Right lobe of liver (tissue), 6 donors: ENCODE data around the gene NEK4. TPM values are rescaled to one million over a fixed set of nuclear protein-coding genes. Genes with fewer than 3 reads are reported as not detected.
A peak's percentile ranks its signal among the peaks of the same experiment; 100 is the strongest.

Experiments used
- ATAC-seq, 4 donors: fragments of 200-7000 bp; cut with Tn5 transposase; one replicate each; pipeline ENCODE4 v1.9.1; 2020; ENCODE audit warnings: mild to moderate bottlenecking in 4 of 4, moderate library complexity in 4 of 4
- DNase-seq, 3 donors: peaks; one replicate each; pipeline ENCODE4 v3.0.0-alpha.2; 2020
- H3K27ac ChIP-seq, 3 donors: fragments of 200-600 bp; one replicate each; pipeline ENCODE4 v1.8.0; 2022
- H3K27me3 ChIP-seq, 2 donors: fragments of 200-600 bp; one replicate each; pipeline ENCODE4 v1.8.0; 2022
- H3K36me3 ChIP-seq, 4 donors: fragments of 200-600 bp; sonication (generic) in 1 of 4; one replicate each; pipeline versions ENCODE4 v1.5.1 to v1.8.0; 2017 to 2022; ENCODE audit warnings: control low read depth in 1 of 4
- H3K4me1 ChIP-seq, 4 donors: fragments of 200-600 bp; sonication (generic) in 1 of 4; one replicate each; pipeline versions ENCODE4 v1.5.1 to v1.8.0; 2017 to 2022; ENCODE audit warnings: control low read depth in 1 of 4
- H3K4me3 ChIP-seq, 3 donors: fragments of 200-600 bp; one replicate each; pipeline ENCODE4 v1.8.0; 2022
- H3K9me3 ChIP-seq, 4 donors: fragments of 200-600 bp; sonication (generic) in 1 of 4; one replicate each; pipeline versions ENCODE4 v1.5.1 to v1.8.0; 2017 to 2022; ENCODE audit warnings: control low read depth in 1 of 4
- CTCF ChIP-seq, 4 donors: fragments of 200-600 bp in 3 of 4; fragments of 450-650 bp in 1 of 4; IDR thresholded peaks; one replicate each; pipeline versions ENCODE4 v1.5.1 to v1.8.0; 2016 to 2022; ENCODE audit warnings: antibody characterized with exemption in 4 of 4, mild to moderate bottlenecking in 2 of 4
- POLR2A ChIP-seq: fragments of 450-650 bp; IDR thresholded peaks from one replicate; pipeline ENCODE4 v1.6.1; 2017; ENCODE audit warnings: antibody characterized with exemption, mild to moderate bottlenecking
- WGBS: methylation state at CpG from one replicate; pipeline ENCODE4 v1.1.6; 2018; ENCODE audit warnings: low coverage, low lambda C conversion rate; ENCODE audit not compliant: insufficient coverage; ENCODE audit errors: missing lambda C conversion rate; 5-methylcytosine and 5-hydroxymethylcytosine counted together
- intact Hi-C, 2 donors: fragments of 100-400 bp; cut with DNase I; formaldehyde crosslinking; loops; one replicate each; pipeline versions ENCODE4 v1.11.2 to v1.14.1; 2022
- small RNA-seq, 2 experiments: library from RNA; depleted of rRNA; stranded (forward); fragments of <200 nt; gene quantifications; one replicate each; pipeline ENCODE3, GENCODE V24; 2016
- total RNA-seq, 6 experiments: library from RNA; depleted of rRNA in 2 of 6; stranded (reverse); fragments of >200 nt in 2 of 6; fragmentation: NEBNext Ultra II Directional in 3 of 6; extraction: Animal tissue kit (Norgen Biotek cat#: 25700) in 3 of 6; gene quantifications; one replicate each; pipeline versions ENCODE4 v1.1.0 to v1.2.4, GENCODE V29; 2016 to 2023
- donor health status: DM: no; HTN: yes; CAD: no.
- donor health status: DM: no; HTN: no; CAD: no.
- donor health status: DM: no; HTN: no; CAD: no.
- donor health status: DM: no; HTN: yes; CAD: no.
- donor health status: DM: no; HTN: yes; CAD: no.

NEK4 gene
- total RNA-seq, 6 experiments from 2014 or later, result 7.3 to 18.9 (median 14.8) TPM

- Histone ChIP-seq H3K27me3 (no peaks in the 10 kb centered on the region), H3K9me3 (no peaks in the 10 kb centered on the region), H3K4me3 (no peak overlapping the region), H3K27ac (no peak overlapping the region), H3K36me3 (peaks cover 0 to 45% (median 27%) of the 10 kb centered on the region in 4 donors), H3K4me1 (peaks cover 0 to 6% (median 0%) of the 10 kb centered on the region in 4 donors)
- ATAC-seq, result peak; percentile 57 to 83 (median 66)
- 53% methylated on average over 2 of the region's 3 CpGs for WGBS
- DNase-seq, result no peak
- intact Hi-C loops, result no loop called here
- TF ChIP-seq CTCF (IDR thresholded peaks at IDR 0.05), result no peak
- TF ChIP-seq POLR2A, result no peak
Measured at GRCh38 chr3:52663098-52663497, 107.6 kb downstream of the NEK4 start.

DNA sequence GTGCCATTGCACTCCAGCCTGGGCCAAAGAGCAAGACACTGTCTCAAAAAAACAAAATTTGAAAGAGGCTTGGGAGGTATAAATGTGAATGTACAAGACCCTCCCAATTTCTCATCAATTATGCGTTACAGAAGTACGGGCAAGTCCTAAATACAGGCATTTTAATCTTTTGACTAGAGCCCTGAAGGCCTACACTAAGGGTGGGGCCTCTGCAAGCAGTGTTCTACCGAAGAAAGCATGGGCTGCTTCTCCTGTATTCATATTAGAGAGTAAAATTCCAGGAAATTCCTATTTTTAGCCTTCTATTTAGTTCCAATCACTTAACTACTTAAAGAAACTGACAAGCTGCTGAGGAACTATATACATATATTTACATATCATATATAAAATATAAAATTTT is 110.7 kb downstream of the NEK4 start:
- no peak for DNase-seq

More for the DNA sequence above, 110.7 kb downstream of the NEK4 start:
- no peak for ATAC-seq
- no peaks in the 10 kb centered on the region for H3K27me3 ChIP-seq
- WGBS, result 64% methylated on average over 3 of the region's 3 CpGs
- TF ChIP-seq CTCF (IDR thresholded peaks at IDR 0.05) (no peak), POLR2A (no peak)
- no peaks in the 10 kb centered on the region for H3K9me3 ChIP-seq
- intact Hi-C loops, result no loop called here
- peaks cover 0 to 6% (median 0%) of the 10 kb centered on the region in 4 donors for H3K4me1 ChIP-seq
- H3K27ac ChIP-seq, result no peak overlapping the region
- H3K36me3 ChIP-seq, result peaks cover 0 to 70% (median 43%) of the 10 kb centered on the region in 4 donors
- H3K4me3 ChIP-seq, result no peak overlapping the region

Small RNA genes within 50 kb of the gene (small RNA-seq; reads per million reads assigned to genes)
- 0 reads per million in 2 experiments for gene AC006254.2
- gene RF00569, result 20,999 to 23,560 reads per million in 2 experiments
- 0 reads per million in 2 experiments for gene RF01183
- gene SNORD19, result 0 reads per million in 2 experiments
- 0 reads per million in 2 experiments for gene SNORD19B
- gene SNORD69, result 2,657 to 2,747 reads per million in 2 experiments

Other genes starting within 250 kb of the NEK4 start
- gene NT5DC2, start 237.1 kb downstream of the NEK4 start, total RNA-seq, result 10 to 100 TPM in 1 of 6 experiments, 1 to 10 TPM in 5; 1.1 to 12.5 (median 3.9) TPM
- 1 to 10 TPM in 5 of 6 experiments, under 1 TPM in 1; 0.81 to 8.3 (median 4.3) TPM for gene UQCC5, start 234.3 kb downstream of the NEK4 start, total RNA-seq
- gene PBRM1, start 85.0 kb downstream of the NEK4 start, total RNA-seq, result 10 to 100 TPM; 17.1 to 36.4 (median 27.2) TPM
- gene GNL3, start 84.9 kb downstream of the NEK4 start, total RNA-seq, result 10 to 100 TPM; 20.0 to 86.2 (median 41.7) TPM
- gene GLT8D1, start 65.1 kb downstream of the NEK4 start, total RNA-seq, result 10 to 100 TPM; 23.0 to 63.1 (median 46.9) TPM
- 100 to 1,000 TPM in 3 of 6 experiments, 10 to 100 TPM in 3; 60.7 to 193 (median 94.1) TPM for gene SPCS1, start 64.8 kb downstream of the NEK4 start, total RNA-seq
- gene ITIH1, start 6.7 kb upstream of the NEK4 start, total RNA-seq, result 1,000 to 10,000 TPM in 4 of 6 experiments, 100 to 1,000 TPM in 2; 376 to 1,846 (median 1,201) TPM
- gene ITIH3, start 23.9 kb upstream of the NEK4 start, total RNA-seq, result 1,000 to 10,000 TPM in 3 of 6 experiments, 100 to 1,000 TPM in 3; 742 to 1,822 (median 982) TPM
- gene ITIH4, start 59.7 kb upstream of the NEK4 start, total RNA-seq, result 1,000 to 10,000 TPM; 1,573 to 4,137 (median 3,531) TPM
- 1 to 10 TPM in 3 of 6 experiments, under 1 TPM in 1, not detected in 2; 0.59 to 9.9 (median 5.7) TPM for gene MUSTN1, start 64.1 kb upstream of the NEK4 start, total RNA-seq
- 10 to 100 TPM; 17.4 to 48.5 (median 33.8) TPM for gene STIMATE, start 126.6 kb upstream of the NEK4 start, total RNA-seq